PC-9 (cell line): ENCODE data around the gene SLC35B2. TPM values are rescaled to one million over a fixed set of nuclear protein-coding genes. Genes with fewer than 3 reads are reported as not detected.

Experiments
- BruUV-seq: library from RNA; stranded (reverse); fragments of 400-500 nt; replicated peaks from 2 replicates; lab custom pipeline; 2021; lab: Mats Ljungman, UMichigan
- CTCF ChIA-PET: fragments of 300-600 bp; sonication (Branson Sonifier 250); formaldehyde crosslinking; loops from one replicate; lab custom pipeline; 2022; ENCODE audit warnings: antibody characterized with exemption; lab: Charles Lee
- POLR2A ChIA-PET: fragments of 300-600 bp; sonication (Branson Sonifier 250); formaldehyde crosslinking; loops from one replicate; lab custom pipeline; 2022; ENCODE audit warnings: antibody characterized with exemption; ENCODE audit not compliant: unreplicated experiment; lab: Charles Lee
- DNase-seq, 2 experiments: peaks; one replicate each; pipeline versions ENCODE4 v3.0.0 to v3.0.0-alpha.2; 2015 to 2022; ENCODE audit warnings: mixed read lengths in 1 of 2
- H2AFZ ChIP-seq: fragments of 200-600 bp; sonication (generic); 2 replicates; pipeline ENCODE4 v1.8.1; 2017; ENCODE audit warnings: antibody characterized with exemption
- H3F3A ChIP-seq: fragments of 200-600 bp; sonication (generic); 2 replicates; pipeline ENCODE4 v1.8.1; 2017; ENCODE audit warnings: antibody characterized with exemption, mild to moderate bottlenecking, low read depth; ENCODE audit not compliant: insufficient read depth
- H3K27ac ChIP-seq: fragments of 200-600 bp; sonication (generic); 2 replicates; pipeline ENCODE4 v1.6.1; 2016; ENCODE audit warnings: mixed run types
- H3K27me3 ChIP-seq: fragments of 200-600 bp; sonication (generic); 2 replicates; pipeline ENCODE4 v1.6.1; 2016; ENCODE audit warnings: low read depth, mixed run types; ENCODE audit not compliant: insufficient read depth
- H3K36me3 ChIP-seq: fragments of 200-600 bp; sonication (generic); 2 replicates; pipeline ENCODE4 v1.6.1; 2016; ENCODE audit warnings: low read depth, mixed run types
- H3K4me1 ChIP-seq: fragments of 200-600 bp; sonication (generic); replicated peaks from 2 replicates; pipeline ENCODE4 v1.6.1; 2016; ENCODE audit warnings: mixed run types; ENCODE audit not compliant: insufficient read depth
- H3K4me2 ChIP-seq: fragments of 200-600 bp; sonication (generic); 2 replicates; pipeline ENCODE4 v1.6.1; 2017; ENCODE audit warnings: mixed run types
- H3K4me3 ChIP-seq: fragments of 200-600 bp; sonication (generic); 2 replicates; pipeline ENCODE4 v1.6.1; 2016; ENCODE audit warnings: mixed run types
- H3K79me2 ChIP-seq: fragments of 200-600 bp; sonication (generic); 2 replicates; pipeline ENCODE4 v1.6.1; 2017; ENCODE audit warnings: low read depth, mixed run types
- H3K9me2 ChIP-seq: fragments of 200-600 bp; sonication (generic); 2 replicates; pipeline ENCODE4 v1.8.1; 2017; ENCODE audit warnings: mild to moderate bottlenecking; ENCODE audit not compliant: insufficient read depth
- H3K9me3 ChIP-seq: fragments of 200-600 bp; sonication (generic); 2 replicates; pipeline ENCODE4 v1.8.1; 2016; ENCODE audit warnings: low read depth; ENCODE audit not compliant: insufficient read depth
- H4K20me1 ChIP-seq: fragments of 200-600 bp; sonication (generic); 2 replicates; pipeline ENCODE4 v1.8.1; 2017; ENCODE audit not compliant: insufficient read depth
- EZH2 ChIP-seq: fragments of 200-600 bp; sonication (generic); IDR thresholded peaks from 2 replicates; pipeline ENCODE4 v1.8.0; 2017; ENCODE audit warnings: antibody characterized with exemption, low read depth
- intact Hi-C: fragments of 100-400 bp; cut with micrococcal nuclease; formaldehyde crosslinking; loops from one replicate; pipeline ENCODE4 v1.10.0; 2022; ENCODE audit not compliant: unreplicated experiment
- total RNA-seq: library from RNA; stranded (reverse); gene quantifications from 2 replicates; pipeline ENCODE4 v1.2.3, GENCODE V29; 2021
- TF ChIP-seq, protein P1 (sequence below): fragments of 200-600 bp; sonication (generic); conservative IDR thresholded peaks from 2 replicates; pipeline ENCODE4 v1.6.1; 2017; ENCODE audit warnings: mixed run types, antibody characterized with exemption, mild to moderate bottlenecking, moderate library complexity

The SLC35B2 gene
- total RNA-seq, 1 experiment from 2014 or later: 59.7 TPM

- 0 out of 2 replicates have a peak, but pooled peaks cover 5% of the 10 kb centered on the region for H3F3A ChIP-seq
- H3K27ac ChIP-seq: no peak overlapping the region
- intact Hi-C loops: no loop called here
- TF ChIP-seq, protein P1, sequence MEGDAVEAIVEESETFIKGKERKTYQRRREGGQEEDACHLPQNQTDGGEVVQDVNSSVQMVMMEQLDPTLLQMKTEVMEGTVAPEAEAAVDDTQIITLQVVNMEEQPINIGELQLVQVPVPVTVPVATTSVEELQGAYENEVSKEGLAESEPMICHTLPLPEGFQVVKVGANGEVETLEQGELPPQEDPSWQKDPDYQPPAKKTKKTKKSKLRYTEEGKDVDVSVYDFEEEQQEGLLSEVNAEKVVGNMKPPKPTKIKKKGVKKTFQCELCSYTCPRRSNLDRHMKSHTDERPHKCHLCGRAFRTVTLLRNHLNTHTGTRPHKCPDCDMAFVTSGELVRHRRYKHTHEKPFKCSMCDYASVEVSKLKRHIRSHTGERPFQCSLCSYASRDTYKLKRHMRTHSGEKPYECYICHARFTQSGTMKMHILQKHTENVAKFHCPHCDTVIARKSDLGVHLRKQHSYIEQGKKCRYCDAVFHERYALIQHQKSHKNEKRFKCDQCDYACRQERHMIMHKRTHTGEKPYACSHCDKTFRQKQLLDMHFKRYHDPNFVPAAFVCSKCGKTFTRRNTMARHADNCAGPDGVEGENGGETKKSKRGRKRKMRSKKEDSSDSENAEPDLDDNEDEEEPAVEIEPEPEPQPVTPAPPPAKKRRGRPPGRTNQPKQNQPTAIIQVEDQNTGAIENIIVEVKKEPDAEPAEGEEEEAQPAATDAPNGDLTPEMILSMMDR: no peak
- TF ChIP-seq EZH2: no peak
- H3K36me3 ChIP-seq: no peaks in the 10 kb centered on the region
- H3K9me2 ChIP-seq: no peaks in the 10 kb centered on the region
- no peak overlapping the region for H3K4me2 ChIP-seq
- H4K20me1 ChIP-seq: no peaks in the 10 kb centered on the region
- no TSS peak for BruUV-seq
- CTCF ChIA-PET: interaction anchor here (0.6 kb wide), 2 partner anchors 12 to 17 kb away, joined by 3 to 13 read pairs; no protein-coding TSS in a partner anchor
- no peak overlapping the region for H2AFZ ChIP-seq
- H3K9me3 ChIP-seq: no peaks in the 10 kb centered on the region
- POLR2A ChIA-PET: interaction anchor here (0.7 kb wide), 1 partner anchor 93 kb away, joined by 4 read pairs; no protein-coding TSS in a partner anchor
- no peak overlapping the region for H3K4me3 ChIP-seq
- peaks cover 56% of the 10 kb centered on the region for H3K27me3 ChIP-seq
- no peaks in the 10 kb centered on the region for H3K79me2 ChIP-seq
- DNase-seq: no peak
- no peaks in the 10 kb centered on the region for H3K4me1 ChIP-seq
Measured at GRCh38 chr6:44294832-44295791, 37.8 kb upstream of the SLC35B2 start.

DNA sequence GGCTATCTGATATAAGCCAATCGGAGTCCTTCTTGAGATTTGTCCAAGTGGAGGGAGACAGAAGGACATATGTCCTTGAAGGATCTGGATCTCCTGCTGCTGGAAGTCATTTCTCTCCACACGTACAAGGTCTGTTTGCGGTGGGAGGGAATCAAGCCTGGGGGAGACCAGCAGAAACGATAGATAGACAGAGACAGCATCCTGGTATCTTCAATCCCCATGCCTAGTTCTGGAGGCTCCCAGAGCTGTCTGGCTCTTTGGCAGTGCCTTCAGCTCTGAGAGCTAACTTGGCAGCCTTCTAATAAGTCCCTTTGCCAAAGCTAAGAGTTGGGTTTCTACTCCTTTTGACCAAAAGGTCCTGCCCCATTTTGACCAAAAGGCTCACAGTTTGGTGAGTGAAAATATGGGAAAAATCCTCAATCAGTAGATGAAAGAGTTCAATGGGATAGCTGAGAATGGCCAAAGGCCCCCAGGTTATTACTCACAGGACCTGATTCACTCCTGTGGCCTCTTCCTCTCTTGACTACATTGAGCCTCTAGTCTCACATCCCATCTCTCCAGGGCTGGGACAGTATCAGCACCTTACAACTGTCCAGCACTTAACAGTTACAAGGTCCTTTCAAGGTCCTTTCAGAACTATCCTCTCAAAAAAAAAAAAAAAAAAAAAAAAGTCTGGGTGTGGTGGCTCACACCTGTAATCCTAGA lies 35.5 kb upstream of the SLC35B2 start:
- H4K20me1 ChIP-seq: no peaks in the 10 kb centered on the region
- TF ChIP-seq, protein P1: no peak
- TF ChIP-seq EZH2: no peak
- POLR2A ChIA-PET: interaction anchor here (0.7 kb wide), 1 partner anchor 1169 kb away, joined by 3 read pairs; no protein-coding TSS in a partner anchor
- no peaks in the 10 kb centered on the region for H3K9me3 ChIP-seq
- H3F3A ChIP-seq: 0 out of 2 replicates have a peak, but pooled peaks cover under 1% of the 10 kb centered on the region
- no peak for DNase-seq
- H3K9me2 ChIP-seq: no peaks in the 10 kb centered on the region
- no peaks in the 10 kb centered on the region for H3K36me3 ChIP-seq
- BruUV-seq: no TSS peak
- no peaks in the 10 kb centered on the region for H3K79me2 ChIP-seq
- H3K27me3 ChIP-seq: peaks cover 74% of the 10 kb centered on the region
- no peak overlapping the region for H2AFZ ChIP-seq
- H3K4me2 ChIP-seq: no peak overlapping the region
- H3K4me3 ChIP-seq: no peak overlapping the region
- intact Hi-C loops: no loop called here
- CTCF ChIA-PET: no interaction called here
- no peaks in the 10 kb centered on the region for H3K4me1 ChIP-seq
- H3K27ac ChIP-seq: no peak overlapping the region

GRCh38 chr6:44291841-44292240 lies 34.5 kb upstream of the SLC35B2 start:
- Histone ChIP-seq H3K4me1 (no peaks in the 10 kb centered on the region), H2AFZ (no peak overlapping the region), H3K4me2 (no peak overlapping the region), H3F3A (no peaks in the 10 kb centered on the region), H3K27me3 (peaks cover 79% of the 10 kb centered on the region), H3K79me2 (no peaks in the 10 kb centered on the region), H3K4me3 (no peak overlapping the region), H3K9me2 (no peaks in the 10 kb centered on the region), H4K20me1 (no peaks in the 10 kb centered on the region), H3K9me3 (no peaks in the 10 kb centered on the region), H3K27ac (no peak overlapping the region), H3K36me3 (no peaks in the 10 kb centered on the region)
- TF ChIP-seq, protein P1: no peak
- TF ChIP-seq EZH2: no peak
- BruUV-seq: no TSS peak
- ChIA-PET POLR2A (no interaction called here), CTCF (no interaction called here)
- DNase-seq: no peak
- intact Hi-C loops: no loop called here
